Measurements from ENCODE around the gene SSPN.
A peak's percentile ranks its signal among the peaks of the same experiment; 100 is the strongest.

The SSPN gene

GRCh38 chr12:26278666-26279065, 83.3 kb downstream of the SSPN start:
- peak; percentile 76 for TF ChIP-seq NFIC (IDR thresholded peaks at IDR 0.05)
- TF ChIP-seq EGR1 (IDR thresholded peaks at IDR 0.05): no peak
- peak; percentile 71 for TF ChIP-seq TEAD4 (IDR thresholded peaks at IDR 0.05)
- TF ChIP-seq CREB1 (IDR thresholded peaks at IDR 0.05; ENCODE audit: low read depth): no peak
- no peak for TF ChIP-seq FOXM1 (IDR thresholded peaks at IDR 0.05; ENCODE audit: borderline replicate concordance, low read depth)
- TF ChIP-seq ZBTB7A (IDR thresholded peaks at IDR 0.05; ENCODE audit: low read depth): no peak
- TF ChIP-seq REST (IDR thresholded peaks at IDR 0.05; ENCODE audit: low read depth): no peak
- TF ChIP-seq TCF12 (IDR thresholded peaks at IDR 0.05; ENCODE audit: low read depth): peak; percentile 84
- TF ChIP-seq RAD21 (IDR thresholded peaks at IDR 0.05; ENCODE audit: low read depth): no peak
- peak; percentile 65; the same call in 1 of the 2 replicates for TF ChIP-seq EP300 (IDR thresholded peaks at IDR 0.05; ENCODE audit: borderline replicate concordance)
- TF ChIP-seq USF1 (IDR thresholded peaks at IDR 0.05): no peak
- TF ChIP-seq MAX (IDR thresholded peaks at IDR 0.05): peak; percentile 67; the same call in 1 of the 2 replicates
- no peak for TF ChIP-seq TAF1 (IDR thresholded peaks at IDR 0.05; ENCODE audit: low read depth)
- TF ChIP-seq YY1 (IDR thresholded peaks at IDR 0.05; ENCODE audit: low read depth): no peak

GRCh38 chr12:26279091-26279490, 83.7 kb downstream of the SSPN start:
- TF ChIP-seq CEBPB (IDR thresholded peaks at IDR 0.05) (no peak), FOXM1 (IDR thresholded peaks at IDR 0.05; ENCODE audit: borderline replicate concordance, low read depth) (no peak), ZBTB7A (IDR thresholded peaks at IDR 0.05; ENCODE audit: low read depth) (no peak), CREB1 (IDR thresholded peaks at IDR 0.05; ENCODE audit: low read depth) (no peak), EGR1 (IDR thresholded peaks at IDR 0.05) (no peak), EP300 (IDR thresholded peaks at IDR 0.05; ENCODE audit: borderline replicate concordance) (no peak), YY1 (IDR thresholded peaks at IDR 0.05; ENCODE audit: low read depth) (no peak), TCF12 (IDR thresholded peaks at IDR 0.05; ENCODE audit: low read depth) (no peak), RAD21 (IDR thresholded peaks at IDR 0.05; ENCODE audit: low read depth) (no peak)

- no peak for TF ChIP-seq USF1 (IDR thresholded peaks at IDR 0.05)
Observed at GRCh38 chr12:26279908-26280307, 84.5 kb downstream of the SSPN start.

- TF ChIP-seq EP300 (IDR thresholded peaks at IDR 0.05; ENCODE audit: borderline replicate concordance) (0 out of 2 replicates have a peak, but pooled peaks have one; percentile 40), MAX (IDR thresholded peaks at IDR 0.05) (no peak), NFIC (IDR thresholded peaks at IDR 0.05) (0 out of 2 replicates have a peak, but pooled peaks have one; percentile 23), CREB1 (IDR thresholded peaks at IDR 0.05; ENCODE audit: low read depth) (no peak), CEBPB (IDR thresholded peaks at IDR 0.05) (no peak), RAD21 (IDR thresholded peaks at IDR 0.05; ENCODE audit: low read depth) (no peak; the same call in 1 of the 2 replicates), TEAD4 (IDR thresholded peaks at IDR 0.05) (peak; percentile 94), EGR1 (IDR thresholded peaks at IDR 0.05) (no peak)
Observed at GRCh38 chr12:26280869-26281268, 85.5 kb downstream of the SSPN start.

GRCh38 chr12:26281320-26281719, 85.9 kb downstream of the SSPN start:
- TF ChIP-seq REST (IDR thresholded peaks at IDR 0.05; ENCODE audit: low read depth): peak; percentile 32; the same call in 1 of the 2 replicates
- no peak for TF ChIP-seq EGR1 (IDR thresholded peaks at IDR 0.05)
- TF ChIP-seq TEAD4 (IDR thresholded peaks at IDR 0.05): 0 out of 2 replicates have a peak, but pooled peaks have one; percentile 19

GRCh38 chr12:26282339-26282940, 87.1 kb downstream of the SSPN start:
- TF ChIP-seq TEAD4 (IDR thresholded peaks at IDR 0.05) (no peak), NFIC (IDR thresholded peaks at IDR 0.05) (no peak), TAF1 (IDR thresholded peaks at IDR 0.05; ENCODE audit: low read depth) (no peak), ZBTB7A (IDR thresholded peaks at IDR 0.05; ENCODE audit: low read depth) (no peak), EP300 (IDR thresholded peaks at IDR 0.05; ENCODE audit: borderline replicate concordance) (no peak), TCF12 (IDR thresholded peaks at IDR 0.05; ENCODE audit: low read depth) (no peak), RAD21 (IDR thresholded peaks at IDR 0.05; ENCODE audit: low read depth) (no peak), MAX (IDR thresholded peaks at IDR 0.05) (no peak), EGR1 (IDR thresholded peaks at IDR 0.05) (no peak), CEBPB (IDR thresholded peaks at IDR 0.05) (no peak), REST (IDR thresholded peaks at IDR 0.05; ENCODE audit: low read depth) (no peak), USF1 (IDR thresholded peaks at IDR 0.05) (no peak)

Data from Ishikawa (cell line).